Measurements from ENCODE around the gene DUOX2. TPM values are rescaled to one million over a fixed set of nuclear protein-coding genes. Genes with fewer than 3 reads are reported as not detected.

Gene DUOX2
- total RNA-seq, 1 experiment from 2014 or later = 0.44 TPM

DNA sequence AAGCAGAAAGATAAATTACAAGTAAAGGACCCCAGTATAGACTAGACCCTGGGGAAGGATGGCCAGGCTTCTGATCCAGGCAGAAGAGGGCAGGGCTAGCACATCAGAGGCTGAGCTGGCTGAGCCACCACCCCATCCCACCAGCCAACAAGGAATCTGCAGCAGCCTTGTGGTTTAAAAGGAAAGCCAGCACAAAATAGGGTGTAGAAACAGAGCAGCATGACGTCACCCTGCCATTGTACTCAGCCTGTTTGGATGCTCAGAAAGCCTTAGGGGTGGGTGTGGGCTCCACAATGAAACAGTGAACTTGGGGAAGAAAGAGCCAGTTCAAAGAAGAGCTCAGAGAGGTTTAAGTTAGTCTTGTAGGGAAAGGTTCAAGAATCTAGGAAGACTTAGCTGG is 44.0 kb upstream of the DUOX2 start:
- H3K27ac ChIP-seq (ENCODE audit: low read depth, low read length) = no peak overlapping the region
- POLR2A ChIA-PET = no interaction called here
- H3K9me3 ChIP-seq (ENCODE audit: control insufficient read depth in 1 of 2, insufficient read depth in 1 of 2, low read depth in 1 of 2, low read length in 2 of 2) = no peaks in the 10 kb centered on the region
- H3K36me3 ChIP-seq (ENCODE audit: control insufficient read depth in 1 of 2, insufficient read depth in 2 of 2, low read length in 2 of 2) = no peaks in the 10 kb centered on the region
- intact Hi-C loops (cut with micrococcal nuclease) = no loop called here
- 0 out of 2 replicates have a peak, but pooled peaks cover 6% of the 10 kb centered on the region for H3K79me2 ChIP-seq (ENCODE audit: insufficient read depth, low read length)
- no peaks in the 10 kb centered on the region for H3K27me3 ChIP-seq (ENCODE audit: insufficient read depth, low read length)
- no peaks in the 10 kb centered on the region for H4K20me1 ChIP-seq (ENCODE audit: insufficient read depth)
- no peak for DNase-seq (ENCODE audit: low read depth, low spot score)
- no TSS peak for BruUV-seq (replicated peaks)
- RAD21 ChIA-PET (ENCODE audit: low non-redundant PET in 1 of 2, low total read pairs in 2 of 2, uncharacterized antibody in 2 of 2, unreplicated experiment in 2 of 2) = no interaction called here
- no peak for ATAC-seq
- no peak overlapping the region for H2AFZ ChIP-seq (ENCODE audit: low read depth, low read length, poor library complexity, severe bottlenecking)
- TF ChIP-seq JUND (IDR thresholded peaks at IDR 0.05) = no peak
- TF ChIP-seq SRF (IDR thresholded peaks at IDR 0.05; ENCODE audit: low read depth) = no peak
- no peak for TF ChIP-seq ZFX (IDR thresholded peaks at IDR 0.05)
- no peak for TF ChIP-seq TCF7L2 (IDR thresholded peaks at IDR 0.05; ENCODE audit: borderline replicate concordance, extremely low read depth, insufficient read depth, insufficient read length)
- no peak for TF ChIP-seq FOSL1 (IDR thresholded peaks at IDR 0.05; ENCODE audit: low read depth)
- TF ChIP-seq EZH2 (IDR thresholded peaks at IDR 0.05) = no peak
- no peak for TF ChIP-seq CBX3 (IDR thresholded peaks at IDR 0.05; ENCODE audit: low read depth)
- CTCF ChIA-PET = interaction anchor here (1.9 kb wide), 1 partner anchor 40 kb away, joined by 5 read pairs; no protein-coding TSS in a partner anchor
- H3K9ac ChIP-seq (ENCODE audit: low read length) = no peak overlapping the region
- H3K9me2 ChIP-seq (ENCODE audit: insufficient read depth) = no peaks in the 10 kb centered on the region
- H3K4me3 ChIP-seq (replicated peaks in 1 of 2; ENCODE audit: low read depth in 1 of 2, low read length in 2 of 2) = no peak overlapping the region
- peaks cover 9 to 11% of the 10 kb centered on the region in 2 experiments for H3K4me1 ChIP-seq (ENCODE audit: control insufficient read depth in 1 of 2, insufficient read depth in 2 of 2, low read length in 2 of 2)
- H3K4me2 ChIP-seq (ENCODE audit: low read length) = no peak overlapping the region

- Histone ChIP-seq H3K4me3 (replicated peaks in 1 of 2; ENCODE audit: low read depth in 1 of 2, low read length in 2 of 2) (no peak overlapping the region), H3K4me2 (ENCODE audit: low read length) (no peak overlapping the region), H3K9me2 (ENCODE audit: insufficient read depth) (no peaks in the 10 kb centered on the region), H3K36me3 (ENCODE audit: control insufficient read depth in 1 of 2, insufficient read depth in 2 of 2, low read length in 2 of 2) (no peaks in the 10 kb centered on the region; a peak in 1 of 4 replicates), H3K27me3 (ENCODE audit: insufficient read depth, low read length) (no peaks in the 10 kb centered on the region), H3K79me2 (ENCODE audit: insufficient read depth, low read length) (no peaks in the 10 kb centered on the region), H3K9ac (ENCODE audit: low read length) (no peak overlapping the region), H4K20me1 (ENCODE audit: insufficient read depth) (no peaks in the 10 kb centered on the region), H2AFZ (ENCODE audit: low read depth, low read length, poor library complexity, severe bottlenecking) (no peak overlapping the region), H3K9me3 (ENCODE audit: control insufficient read depth in 1 of 2, insufficient read depth in 1 of 2, low read depth in 1 of 2, low read length in 2 of 2) (no peaks in the 10 kb centered on the region), H3K4me1 (ENCODE audit: control insufficient read depth in 1 of 2, insufficient read depth in 2 of 2, low read length in 2 of 2) (peaks cover 0 to under 1% of the 10 kb centered on the region in 2 experiments; a peak in 1 of 4 replicates), H3K27ac (ENCODE audit: low read depth, low read length) (no peak overlapping the region)
- no TSS peak for BruUV-seq (replicated peaks)
- intact Hi-C loops (cut with micrococcal nuclease) = no loop called here
- DNase-seq (ENCODE audit: low read depth, low spot score) = no peak
- POLR2A ChIA-PET = no interaction called here
- RAD21 ChIA-PET (ENCODE audit: low non-redundant PET in 1 of 2, low total read pairs in 2 of 2, uncharacterized antibody in 2 of 2, unreplicated experiment in 2 of 2) = no interaction called here
- ATAC-seq = no peak
- CTCF ChIA-PET = interaction anchor here (1.9 kb wide), 1 partner anchor 39 kb away, joined by 5 read pairs; no protein-coding TSS in a partner anchor
- TF ChIP-seq ZBTB33 (IDR thresholded peaks at IDR 0.05; ENCODE audit: extremely low read depth, insufficient replicate concordance, low read length) (no peak), POLR2A (IDR thresholded peaks at IDR 0.05; ENCODE audit: borderline replicate concordance, extremely low read depth, insufficient read depth, insufficient read length) (no peak), YY1 (IDR thresholded peaks at IDR 0.05; ENCODE audit: extremely low read depth, insufficient replicate concordance, low read depth, low read length) (no peak), RAD21 (IDR thresholded peaks at IDR 0.05; ENCODE audit: low read depth) (no peak)
- TF ChIP-seq, protein P1, sequence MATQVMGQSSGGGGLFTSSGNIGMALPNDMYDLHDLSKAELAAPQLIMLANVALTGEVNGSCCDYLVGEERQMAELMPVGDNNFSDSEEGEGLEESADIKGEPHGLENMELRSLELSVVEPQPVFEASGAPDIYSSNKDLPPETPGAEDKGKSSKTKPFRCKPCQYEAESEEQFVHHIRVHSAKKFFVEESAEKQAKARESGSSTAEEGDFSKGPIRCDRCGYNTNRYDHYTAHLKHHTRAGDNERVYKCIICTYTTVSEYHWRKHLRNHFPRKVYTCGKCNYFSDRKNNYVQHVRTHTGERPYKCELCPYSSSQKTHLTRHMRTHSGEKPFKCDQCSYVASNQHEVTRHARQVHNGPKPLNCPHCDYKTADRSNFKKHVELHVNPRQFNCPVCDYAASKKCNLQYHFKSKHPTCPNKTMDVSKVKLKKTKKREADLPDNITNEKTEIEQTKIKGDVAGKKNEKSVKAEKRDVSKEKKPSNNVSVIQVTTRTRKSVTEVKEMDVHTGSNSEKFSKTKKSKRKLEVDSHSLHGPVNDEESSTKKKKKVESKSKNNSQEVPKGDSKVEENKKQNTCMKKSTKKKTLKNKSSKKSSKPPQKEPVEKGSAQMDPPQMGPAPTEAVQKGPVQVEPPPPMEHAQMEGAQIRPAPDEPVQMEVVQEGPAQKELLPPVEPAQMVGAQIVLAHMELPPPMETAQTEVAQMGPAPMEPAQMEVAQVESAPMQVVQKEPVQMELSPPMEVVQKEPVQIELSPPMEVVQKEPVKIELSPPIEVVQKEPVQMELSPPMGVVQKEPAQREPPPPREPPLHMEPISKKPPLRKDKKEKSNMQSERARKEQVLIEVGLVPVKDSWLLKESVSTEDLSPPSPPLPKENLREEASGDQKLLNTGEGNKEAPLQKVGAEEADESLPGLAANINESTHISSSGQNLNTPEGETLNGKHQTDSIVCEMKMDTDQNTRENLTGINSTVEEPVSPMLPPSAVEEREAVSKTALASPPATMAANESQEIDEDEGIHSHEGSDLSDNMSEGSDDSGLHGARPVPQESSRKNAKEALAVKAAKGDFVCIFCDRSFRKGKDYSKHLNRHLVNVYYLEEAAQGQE (IDR thresholded peaks at IDR 0.05; ENCODE audit: low read depth) = no peak
Measured at GRCh38 chr15:45156744-45157455, 42.9 kb upstream of the DUOX2 start.

Data from HCT116 (cell line).